ENCODE data around the gene MYT1.

DNA sequence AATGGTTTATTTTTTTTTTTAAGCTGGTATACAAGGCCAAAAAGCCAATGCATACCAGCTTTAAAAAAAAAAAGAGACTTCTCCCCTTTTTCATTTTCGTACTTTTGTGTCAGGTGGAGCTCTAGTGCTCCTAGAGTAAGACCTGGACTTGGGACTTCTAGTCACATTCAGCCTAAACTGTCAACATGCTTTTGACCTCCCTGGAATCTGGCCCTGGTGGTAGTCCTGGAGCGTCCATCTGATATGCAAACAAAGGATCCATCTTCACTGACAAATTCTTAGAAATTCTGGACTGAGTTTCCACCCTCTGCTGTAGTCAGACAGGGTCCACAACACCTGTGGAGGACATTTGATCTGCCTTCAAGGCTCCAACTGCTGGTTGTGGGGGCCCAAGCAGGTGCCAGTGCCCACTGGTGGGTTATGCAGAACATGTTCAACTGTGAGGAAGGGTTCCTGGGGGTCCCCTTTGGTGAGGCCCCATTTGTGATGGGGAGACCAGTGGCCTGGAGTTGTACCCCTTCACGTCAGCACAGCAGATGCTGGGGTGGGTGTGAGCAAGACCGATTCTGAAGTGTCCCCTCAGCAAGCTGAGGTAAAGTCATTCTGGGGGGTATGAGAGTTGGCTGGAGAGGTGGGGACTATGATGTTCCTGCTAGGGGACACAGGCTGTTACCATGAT is 78.7 kb downstream of the MYT1 start:
- TF ChIP-seq, protein P1, sequence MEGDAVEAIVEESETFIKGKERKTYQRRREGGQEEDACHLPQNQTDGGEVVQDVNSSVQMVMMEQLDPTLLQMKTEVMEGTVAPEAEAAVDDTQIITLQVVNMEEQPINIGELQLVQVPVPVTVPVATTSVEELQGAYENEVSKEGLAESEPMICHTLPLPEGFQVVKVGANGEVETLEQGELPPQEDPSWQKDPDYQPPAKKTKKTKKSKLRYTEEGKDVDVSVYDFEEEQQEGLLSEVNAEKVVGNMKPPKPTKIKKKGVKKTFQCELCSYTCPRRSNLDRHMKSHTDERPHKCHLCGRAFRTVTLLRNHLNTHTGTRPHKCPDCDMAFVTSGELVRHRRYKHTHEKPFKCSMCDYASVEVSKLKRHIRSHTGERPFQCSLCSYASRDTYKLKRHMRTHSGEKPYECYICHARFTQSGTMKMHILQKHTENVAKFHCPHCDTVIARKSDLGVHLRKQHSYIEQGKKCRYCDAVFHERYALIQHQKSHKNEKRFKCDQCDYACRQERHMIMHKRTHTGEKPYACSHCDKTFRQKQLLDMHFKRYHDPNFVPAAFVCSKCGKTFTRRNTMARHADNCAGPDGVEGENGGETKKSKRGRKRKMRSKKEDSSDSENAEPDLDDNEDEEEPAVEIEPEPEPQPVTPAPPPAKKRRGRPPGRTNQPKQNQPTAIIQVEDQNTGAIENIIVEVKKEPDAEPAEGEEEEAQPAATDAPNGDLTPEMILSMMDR (IDR thresholded peaks at IDR 0.05) = no peak
- TF ChIP-seq POLR2A (IDR thresholded peaks at IDR 0.05; ENCODE audit: low read depth) (no peak), EP300 (IDR thresholded peaks at IDR 0.05) (no peak), POLR2AphosphoS5 (IDR thresholded peaks at IDR 0.05) (no peak)
